Neutrophil (primary cell): ENCODE results near the gene FAM43A.

Source experiments
- H3K27ac ChIP-seq: fragments of 200-600 bp; sonication (generic); 2 replicates; pipeline ENCODE4 v1.5.1; 2016; ENCODE audit warnings: mild to moderate bottlenecking, moderate library complexity
- H3K27me3 ChIP-seq: fragments of 200-600 bp; sonication (generic); 2 replicates; pipeline ENCODE4 v1.6.0; 2016; ENCODE audit warnings: mild to moderate bottlenecking
- H3K36me3 ChIP-seq: fragments of 200-600 bp; sonication (generic); 2 replicates; pipeline ENCODE4 v1.5.1; 2017
- H3K4me1 ChIP-seq, 2 experiments: fragments of 200-600 bp in 1 of 2; sonication (generic) in 1 of 2; 1 replicate in 1 of 2; 2 replicates in 1 of 2; pipeline versions ENCODE4 v1.5.1 to v1.6.1; 2013 to 2016; ENCODE audit warnings: low read depth in 1 of 2, low read length in 1 of 2, mild to moderate bottlenecking in 1 of 2, moderate library complexity in 1 of 2; ENCODE audit not compliant: control insufficient read depth in 1 of 2, insufficient read depth in 1 of 2
- H3K4me3 ChIP-seq, 2 experiments: fragments of 200-600 bp in 1 of 2; sonication (generic) in 1 of 2; 1 replicate in 1 of 2; 2 replicates in 1 of 2; pipeline ENCODE4 v1.5.1; 2013 to 2016; ENCODE audit warnings: low read depth in 1 of 2, low read length in 1 of 2, mild to moderate bottlenecking in 1 of 2, moderate library complexity in 1 of 2
- H3K9me3 ChIP-seq: fragments of 200-600 bp; sonication (generic); 2 replicates; pipeline ENCODE4 v1.5.1; 2016
- TF ChIP-seq, protein P1 (sequence below): fragments of 200-600 bp; sonication (generic); IDR thresholded peaks from 2 replicates; pipeline ENCODE4 v1.5.1; 2016; ENCODE audit warnings: antibody characterized with exemption

The FAM43A gene

DNA sequence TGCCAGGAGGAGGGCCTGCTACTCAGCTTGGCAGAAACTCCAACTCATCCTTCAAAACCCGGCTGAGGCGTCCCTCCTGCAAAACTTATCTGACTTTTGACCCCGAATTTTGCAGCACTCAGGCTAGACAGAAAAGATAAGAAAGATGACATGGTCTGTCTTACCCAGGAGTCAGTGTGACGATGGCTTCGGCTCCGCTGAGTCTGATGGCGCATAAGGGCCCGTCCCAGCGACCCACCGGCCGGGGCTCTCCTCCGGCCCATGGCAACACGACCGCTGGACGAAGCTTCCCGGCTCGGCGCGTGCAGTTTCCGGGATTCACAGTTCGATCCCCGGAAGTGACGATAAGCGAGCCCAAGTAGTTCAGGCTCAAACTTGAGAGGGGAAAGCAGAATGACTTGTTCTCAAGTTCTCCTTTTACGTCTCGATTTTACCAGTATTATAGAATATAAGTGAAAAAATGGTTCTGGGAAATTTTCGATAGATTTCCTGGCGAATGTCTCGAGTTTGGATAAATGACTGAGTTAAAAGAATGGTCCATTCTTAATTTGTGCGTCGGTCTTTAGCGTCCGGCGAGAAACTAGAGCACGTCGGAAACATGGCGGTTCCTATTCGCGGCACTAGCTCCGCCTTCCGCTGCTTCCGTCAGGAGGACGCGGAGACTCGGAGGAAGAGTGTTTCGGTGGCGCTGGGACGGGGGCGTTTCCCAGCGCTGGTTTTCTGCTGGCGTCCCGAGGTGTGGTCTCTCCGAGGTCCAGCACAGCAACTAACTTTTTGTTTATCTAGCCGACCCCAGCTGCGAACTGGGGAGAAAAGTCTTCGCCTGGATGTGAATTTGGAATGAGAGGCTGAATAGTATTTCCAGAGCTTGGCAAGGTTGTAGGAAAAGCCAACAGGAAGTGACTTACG lies 13.5 kb upstream of the FAM43A start, which contains the start of gene LSG1:
TSS of gene LSG1 (minus strand) at position 292 of the 909 bp plus-strand sequence. CDS start at position 263, 29 bp downstream.
- no peaks in the 10 kb centered on the region for H3K9me3 ChIP-seq
- peaks cover 4% of the 10 kb centered on the region for H3K36me3 ChIP-seq
- H3K27ac ChIP-seq = peak within 1 kb of the TSS; percentile 93
- peak within 1 kb of the TSS; percentile 79 to 87 for H3K4me3 ChIP-seq
- peaks cover 17 to 20% of the 10 kb centered on the region in 2 experiments for H3K4me1 ChIP-seq
- TF ChIP-seq, protein P1, sequence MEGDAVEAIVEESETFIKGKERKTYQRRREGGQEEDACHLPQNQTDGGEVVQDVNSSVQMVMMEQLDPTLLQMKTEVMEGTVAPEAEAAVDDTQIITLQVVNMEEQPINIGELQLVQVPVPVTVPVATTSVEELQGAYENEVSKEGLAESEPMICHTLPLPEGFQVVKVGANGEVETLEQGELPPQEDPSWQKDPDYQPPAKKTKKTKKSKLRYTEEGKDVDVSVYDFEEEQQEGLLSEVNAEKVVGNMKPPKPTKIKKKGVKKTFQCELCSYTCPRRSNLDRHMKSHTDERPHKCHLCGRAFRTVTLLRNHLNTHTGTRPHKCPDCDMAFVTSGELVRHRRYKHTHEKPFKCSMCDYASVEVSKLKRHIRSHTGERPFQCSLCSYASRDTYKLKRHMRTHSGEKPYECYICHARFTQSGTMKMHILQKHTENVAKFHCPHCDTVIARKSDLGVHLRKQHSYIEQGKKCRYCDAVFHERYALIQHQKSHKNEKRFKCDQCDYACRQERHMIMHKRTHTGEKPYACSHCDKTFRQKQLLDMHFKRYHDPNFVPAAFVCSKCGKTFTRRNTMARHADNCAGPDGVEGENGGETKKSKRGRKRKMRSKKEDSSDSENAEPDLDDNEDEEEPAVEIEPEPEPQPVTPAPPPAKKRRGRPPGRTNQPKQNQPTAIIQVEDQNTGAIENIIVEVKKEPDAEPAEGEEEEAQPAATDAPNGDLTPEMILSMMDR = peak; percentile 24
- H3K27me3 ChIP-seq = peaks cover 9% of the 10 kb centered on the region

DNA sequence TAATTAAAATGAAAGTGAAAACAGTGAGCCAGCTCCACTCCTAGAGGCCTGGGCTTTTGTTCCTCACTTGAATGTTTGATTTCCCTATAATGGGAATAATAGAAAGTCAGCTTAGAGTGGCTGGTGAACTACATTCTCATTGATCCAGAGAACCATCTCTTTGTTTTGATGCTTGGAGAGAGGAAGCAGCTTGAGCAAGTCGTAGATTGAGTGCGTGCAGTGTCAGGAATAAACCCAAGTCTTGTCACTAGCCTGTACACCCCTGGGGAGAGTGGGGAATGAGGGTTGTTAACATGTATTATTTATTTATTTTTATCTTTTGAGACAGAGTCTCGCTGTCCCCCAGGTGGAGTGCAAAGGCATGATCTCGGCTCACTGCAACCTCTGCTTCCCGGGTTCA lies 12.8 kb upstream of the FAM43A start:
- Histone ChIP-seq H3K9me3 (no peaks in the 10 kb centered on the region), H3K4me1 (peaks cover 17 to 20% of the 10 kb centered on the region in 2 experiments), H3K27ac (peak overlapping the region; percentile 93), H3K36me3 (peaks cover 4% of the 10 kb centered on the region), H3K27me3 (peaks cover 9% of the 10 kb centered on the region), H3K4me3 (peak overlapping the region; percentile 79 to 87)
- TF ChIP-seq, protein P1 = no peak

DNA sequence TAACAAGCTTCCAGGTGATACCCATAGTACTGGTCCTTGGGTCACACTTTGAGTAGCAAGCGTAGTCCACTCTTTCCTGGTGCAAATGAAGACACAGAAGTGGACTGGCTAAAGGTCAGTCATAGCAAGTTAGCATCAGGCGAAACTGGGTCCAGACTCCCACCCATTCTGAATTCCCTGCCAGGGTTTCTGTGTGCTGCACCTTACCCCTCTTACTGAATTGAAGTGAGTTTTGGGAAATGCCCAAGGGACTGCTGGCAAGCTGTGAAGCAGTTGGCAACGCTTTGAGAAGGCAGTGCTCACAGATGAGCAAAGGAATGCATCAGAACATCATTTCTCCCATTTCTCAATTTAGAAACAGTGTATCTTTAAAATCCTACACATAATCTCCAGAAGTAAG lies 11.9 kb upstream of the FAM43A start:
- H3K4me1 ChIP-seq = peaks cover 17 to 20% of the 10 kb centered on the region in 2 experiments
- no peak overlapping the region for H3K4me3 ChIP-seq
- H3K27me3 ChIP-seq = peaks cover 9% of the 10 kb centered on the region
- no peak overlapping the region for H3K27ac ChIP-seq
- no peaks in the 10 kb centered on the region for H3K9me3 ChIP-seq
- TF ChIP-seq, protein P1 = no peak
- H3K36me3 ChIP-seq = peaks cover 4% of the 10 kb centered on the region

DNA sequence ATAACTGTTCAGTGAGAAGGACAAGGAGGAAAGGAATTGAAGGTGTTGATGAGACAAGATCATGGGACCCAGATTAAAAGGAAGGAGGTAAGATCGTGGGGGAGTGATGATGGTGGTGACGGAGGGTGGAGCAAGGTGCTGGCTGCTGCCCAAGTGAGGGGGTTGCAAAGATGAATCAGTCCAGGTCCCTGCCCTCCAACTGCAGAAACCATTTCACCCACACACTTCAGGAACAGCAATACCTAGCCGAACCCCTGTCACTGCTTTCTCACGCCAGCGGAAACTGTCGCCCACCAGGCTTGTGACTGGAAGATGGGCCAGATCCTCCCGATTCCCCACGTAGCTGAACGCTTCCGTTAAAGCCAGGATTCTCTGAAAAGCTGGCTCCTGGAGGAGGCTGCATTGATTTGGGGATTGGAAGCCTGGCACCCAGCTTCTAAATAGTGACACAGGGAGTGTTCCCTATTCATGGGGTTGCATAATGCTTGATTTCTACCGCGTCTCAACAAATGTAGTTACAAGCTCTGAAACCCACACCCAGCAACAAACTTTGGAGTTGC lies 10.5 kb upstream of the FAM43A start:
- Histone ChIP-seq H3K27me3 (peaks cover 9% of the 10 kb centered on the region), H3K27ac (no peak overlapping the region), H3K36me3 (no peaks in the 10 kb centered on the region), H3K4me1 (peaks cover 17 to 20% of the 10 kb centered on the region in 2 experiments), H3K9me3 (no peaks in the 10 kb centered on the region), H3K4me3 (no peak overlapping the region)
- TF ChIP-seq, protein P1 = no peak

DNA sequence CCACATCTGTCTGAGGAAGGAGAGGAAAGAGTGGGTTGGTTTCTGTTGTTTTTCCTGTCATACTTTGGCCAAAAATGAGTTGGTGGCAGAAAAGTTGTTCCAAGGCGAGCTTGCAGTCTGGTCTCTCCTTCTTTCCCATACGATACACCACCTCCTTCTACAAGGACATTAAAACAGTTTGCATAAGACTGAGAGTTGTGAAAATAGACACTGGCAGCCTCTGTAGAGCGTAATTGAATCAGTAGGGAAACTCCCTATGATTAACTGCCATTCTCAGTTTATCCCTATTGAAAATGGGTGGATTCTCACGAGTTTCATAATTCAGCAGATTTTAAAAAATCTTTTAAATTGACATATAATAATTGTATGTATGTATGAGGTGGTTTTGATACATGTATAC lies 10.0 kb upstream of the FAM43A start:
- Histone ChIP-seq H3K9me3 (no peaks in the 10 kb centered on the region), H3K27ac (no peak overlapping the region), H3K36me3 (no peaks in the 10 kb centered on the region), H3K4me1 (peaks cover 17 to 20% of the 10 kb centered on the region in 2 experiments), H3K27me3 (peaks cover 9% of the 10 kb centered on the region), H3K4me3 (no peak overlapping the region)
- TF ChIP-seq, protein P1 = no peak
